ENCODE results near the gene KRT77.

Gene KRT77

GRCh38 chr12:52650520-52651081 is 52.7 kb downstream of the KRT77 start:
- peak; percentile 0 for DNase-seq

DNA sequence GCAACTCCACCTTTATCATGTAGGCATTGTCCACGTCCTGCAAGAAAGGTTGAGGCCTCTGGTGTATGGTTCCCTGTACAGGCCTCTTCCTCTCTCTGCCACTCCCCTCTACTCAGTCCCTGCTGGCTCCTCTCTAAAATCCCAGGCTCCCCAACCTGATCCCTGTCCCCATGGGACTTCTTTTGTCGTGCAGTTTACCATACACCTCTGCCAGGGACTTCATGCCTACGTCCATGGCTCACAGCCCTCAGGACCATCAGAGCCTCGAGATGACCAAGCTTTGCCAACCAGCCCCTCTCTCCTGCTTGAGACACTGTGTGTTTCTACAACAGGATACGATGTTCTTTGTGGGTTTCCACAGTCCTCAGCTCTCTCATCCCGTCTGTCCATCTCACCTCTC is 54.3 kb downstream of the KRT77 start:
- no peak for DNase-seq

GRCh38 chr12:52648012-52648550 is 55.2 kb downstream of the KRT77 start:
- DNase-seq: no peak

GRCh38 chr12:52647601-52648000 is 55.7 kb downstream of the KRT77 start:
- DNase-seq: no peak

DNA sequence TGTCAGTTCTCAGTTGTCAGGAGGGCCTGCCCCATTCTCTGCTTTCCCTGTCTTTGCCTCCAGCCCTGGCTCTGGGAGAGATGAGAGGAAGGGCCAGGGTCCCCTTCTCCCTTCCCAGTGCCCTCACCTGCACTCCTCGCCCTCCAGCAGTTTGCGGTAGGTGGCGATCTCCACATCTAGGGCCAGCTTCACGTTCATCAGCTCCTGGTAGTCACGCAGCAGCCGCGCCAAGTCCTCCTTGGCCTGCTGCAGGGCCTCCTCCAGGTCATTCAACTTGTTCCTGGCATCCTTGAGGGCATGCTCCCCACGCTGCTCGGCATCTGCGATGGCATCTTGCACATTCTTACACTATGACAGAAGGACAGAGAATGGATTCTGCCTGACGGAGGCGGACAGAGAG is 56.7 kb downstream of the KRT77 start:
- no peak for DNase-seq

- no peak for DNase-seq
Observed at GRCh38 chr12:52645982-52646381, 57.3 kb downstream of the KRT77 start.

GRCh38 chr12:52645120-52645761 is 58.1 kb downstream of the KRT77 start:
- no peak for DNase-seq

DNA sequence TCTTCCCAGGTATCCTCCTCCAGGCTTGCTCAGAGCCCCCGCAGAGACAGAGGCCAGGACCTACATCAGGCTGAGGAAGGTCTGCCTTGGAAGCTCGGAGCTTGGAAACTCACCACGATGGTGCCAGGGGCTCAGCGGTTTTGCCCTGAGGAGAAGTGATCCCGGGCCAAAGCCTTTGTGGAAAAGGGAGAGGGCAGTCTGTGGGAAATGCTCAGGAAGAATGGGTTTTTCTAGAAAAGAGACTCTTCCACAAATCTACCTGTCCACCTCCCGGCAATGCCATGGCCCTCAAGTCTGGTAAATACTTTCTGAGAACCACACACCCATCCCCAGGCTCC is 59.3 kb downstream of the KRT77 start:
- DNase-seq: no peak

GRCh38 chr12:52643233-52644077 is 59.9 kb downstream of the KRT77 start:
- no peak for DNase-seq

DNA sequence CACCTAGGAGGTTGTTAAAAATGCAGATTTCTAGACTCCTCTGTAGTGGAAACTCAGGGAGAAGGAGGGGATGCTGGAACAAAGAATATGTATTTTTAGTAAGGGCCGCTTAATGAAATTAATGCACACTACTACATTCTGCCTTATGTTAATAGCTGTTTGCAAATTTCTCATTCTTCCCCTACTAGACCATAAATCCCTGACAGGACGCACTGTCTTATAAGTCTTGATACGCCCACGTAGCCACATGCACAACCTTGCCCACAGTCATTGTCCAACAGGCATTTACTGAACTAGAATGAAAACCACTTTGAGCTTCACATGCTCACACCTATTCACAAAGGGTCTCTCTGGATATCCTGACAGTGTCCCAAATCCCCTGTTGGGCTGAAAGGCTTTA is 61.9 kb downstream of the KRT77 start:
- no peak for DNase-seq

All from NCI-H526 treated with DMSO at 0.1 percent for 48 hours (cell line).